ENCODE data around the gene SDK1. TPM values are rescaled to one million over a fixed set of nuclear protein-coding genes. Genes with fewer than 3 reads are reported as not detected.

SDK1 gene
- total and polyA plus RNA-seq, 2 of the 8 experiments (the other 6 are each of a cell fraction or from before 2014, with no cell fraction given): 3.3 to 7.2 TPM

- Histone ChIP-seq H4K91ac (replicated peaks; ENCODE audit: insufficient read length, low read length) (no peak overlapping the region), H3K4ac (replicated peaks; ENCODE audit: insufficient read length, low read depth, low read length) (no peak overlapping the region), H3K56ac (replicated peaks; ENCODE audit: insufficient read length, low read depth, low read length) (no peak overlapping the region), H2BK12ac (ENCODE audit: low read depth, low read length) (no peak overlapping the region), H3K79me2 (ENCODE audit: control insufficient read depth in 1 of 2, insufficient read depth in 2 of 2, low read length in 2 of 2) (no peaks in the 10 kb centered on the region), H3K79me1 (ENCODE audit: low read depth, low read length) (no peaks in the 10 kb centered on the region), H3K36me3 (ENCODE audit: control insufficient read depth in 2 of 4, insufficient read depth in 4 of 4, low read length in 3 of 4) (no peaks in the 10 kb centered on the region), H4K8ac (ENCODE audit: extremely low read depth, insufficient read depth, low read length) (no peak overlapping the region), H2AK5ac (ENCODE audit: low read depth, low read length) (no peak overlapping the region), H3K4me2 (ENCODE audit: insufficient read depth in 1 of 2, low read depth in 2 of 2, low read length in 2 of 2) (no peak overlapping the region), H2AFZ (ENCODE audit: low read length) (no peak overlapping the region), H3K4me1 (replicated peaks in 1 of 4; ENCODE audit: control insufficient read depth in 3 of 4, insufficient read depth in 4 of 4, low read length in 3 of 4) (no peaks in the 10 kb centered on the region), H2BK20ac (ENCODE audit: low read length) (no peak overlapping the region), H3K23ac (ENCODE audit: insufficient read length) (no peak overlapping the region), H3K9ac (replicated peaks in 1 of 4; ENCODE audit: extremely low read depth in 1 of 4, low read depth in 3 of 4, low read length in 3 of 4) (no peak overlapping the region), H3K27me3 (replicated peaks in 1 of 4; ENCODE audit: control insufficient read depth in 3 of 4, extremely low read depth in 1 of 4, insufficient read depth in 3 of 4, low read length in 3 of 4) (no peaks in the 10 kb centered on the region), H4K5ac (ENCODE audit: insufficient read length, low read depth, low read length) (no peak overlapping the region), H3K18ac (ENCODE audit: extremely low read depth, low read length) (no peak overlapping the region), H3K4me3 (ENCODE audit: extremely low read depth in 1 of 4, insufficient read depth in 2 of 4, low read depth in 3 of 4, low read length in 4 of 4) (no peak overlapping the region), H2BK120ac (replicated peaks; ENCODE audit: low read depth, low read length) (no peak overlapping the region), H2BK15ac (ENCODE audit: low read length) (no peak overlapping the region), H4K20me1 (replicated peaks in 1 of 2; ENCODE audit: control insufficient read depth in 1 of 2, insufficient read depth in 2 of 2, low read length in 2 of 2) (no peaks in the 10 kb centered on the region), H3K27ac (ENCODE audit: low read depth, low read length) (no peak overlapping the region), H2BK5ac (ENCODE audit: low read depth, low read length) (no peak overlapping the region), H3K14ac (ENCODE audit: insufficient read length) (no peak overlapping the region), H3K23me2 (ENCODE audit: low read depth, low read length) (no peaks in the 10 kb centered on the region), H3K9me3 (ENCODE audit: insufficient read depth in 2 of 2, low read depth in 1 of 2, low read length in 1 of 2) (no peaks in the 10 kb centered on the region)
- WGBS, 2 experiments (ENCODE audit: extremely low coverage in 1 of 2, insufficient coverage in 1 of 2, insufficient read length in 1 of 2, insufficient replicate concordance in 2 of 2, low coverage in 1 of 2, low lambda C conversion rate in 2 of 2, missing lambda C conversion rate in 1 of 2): 89% methylated on average over 4 of the region's 4 CpGs; no CpG with 5 or more reads in 1 of the 2 experiments
- DNase-seq (ENCODE audit: low read depth in 1 of 2, low spot score in 2 of 2) (no peak), FAIRE-seq (no peak)
- POLR2A ChIA-PET (ENCODE audit: partially characterized antibody): interaction anchor here (0.6 kb wide), 1 partner anchor 12 kb away, joined by 3 read pairs; no protein-coding TSS in a partner anchor
- CTCF ChIA-PET (ENCODE audit: partially characterized antibody): no interaction called here
- no peak for TF ChIP-seq SUZ12 (IDR thresholded peaks at IDR 0.05; ENCODE audit: low read length)
- no peak for TF ChIP-seq MAX (IDR thresholded peaks at IDR 0.05)
- TF ChIP-seq KDM4A (IDR thresholded peaks at IDR 0.05; ENCODE audit: low read depth, low read length, severe bottlenecking): no peak
- no peak for TF ChIP-seq SP1 (IDR thresholded peaks at IDR 0.05; ENCODE audit: low read depth, low read length)
- TF ChIP-seq BACH1 (IDR thresholded peaks at IDR 0.05; ENCODE audit: low read length): no peak
- TF ChIP-seq GABPA (IDR thresholded peaks at IDR 0.05; ENCODE audit: borderline replicate concordance, insufficient read depth, low read length): no peak
- no peak for TF ChIP-seq GTF2F1 (IDR thresholded peaks at IDR 0.05; ENCODE audit: borderline replicate concordance, low read depth, low read length)
- no peak for TF ChIP-seq RAD21 (IDR thresholded peaks at IDR 0.05 in 1 of 2, conservative IDR thresholded peaks at IDR 0.05 in 1 of 2; ENCODE audit: low read depth in 2 of 2, low read length in 2 of 2)
- no peak for TF ChIP-seq ASH2L (IDR thresholded peaks at IDR 0.05; ENCODE audit: low read length)
- TF ChIP-seq RFX5 (IDR thresholded peaks at IDR 0.05; ENCODE audit: borderline replicate concordance, low read depth, low read length): no peak
- no peak for TF ChIP-seq POLR2A (IDR thresholded peaks at IDR 0.05; ENCODE audit: control extremely low read depth in 1 of 2, low read depth in 2 of 2, low read length in 2 of 2)
- TF ChIP-seq CTCF (IDR thresholded peaks at IDR 0.05; ENCODE audit: control extremely low read depth in 1 of 3, insufficient read depth in 1 of 3, low read depth in 1 of 3, low read length in 3 of 3): no peak
Measured at GRCh38 chr7:3832199-3832598, 531.1 kb downstream of the SDK1 start.
